H1 (cell line): ENCODE data around the gene C15orf61. TPM values are rescaled to one million over a fixed set of nuclear protein-coding genes. Genes with fewer than 3 reads are reported as not detected.

ENCODE experiments used
- CTCF ChIA-PET: fragments of 300-600 bp; sonication (Branson Sonifier 250); formaldehyde crosslinking; loops from one replicate; lab custom pipeline; 2021; ENCODE audit not compliant: partially characterized antibody; lab: Charles Lee
- POLR2A ChIA-PET: fragments of 300-600 bp; sonication (Branson Sonifier 250); formaldehyde crosslinking; loops from one replicate; lab custom pipeline; 2021; ENCODE audit warnings: inconsistent platforms; ENCODE audit not compliant: partially characterized antibody; lab: Charles Lee
- DNase-seq, 2 experiments: peaks; one replicate each; pipeline versions ENCODE4 v3.0.0 to v3.0.0-alpha.2; 2010 to 2022; ENCODE audit warnings: low spot score in 2 of 2, low read depth in 1 of 2, mixed read lengths in 1 of 2
- FAIRE-seq: peaks from 2 replicates; lab custom pipeline; 2011; peaks lifted over from hg19 to GRCh38; lab: Jason Lieb, UNC
- H2AFZ ChIP-seq: 2 replicates; pipeline ENCODE4 v1.8.1; 2012; ENCODE audit warnings: low read length, inconsistent platforms
- H2AK5ac ChIP-seq: 2 replicates; pipeline ENCODE4 v1.6.1; 2013; ENCODE audit warnings: low read depth, low read length
- H2BK120ac ChIP-seq: replicated peaks from 2 replicates; pipeline ENCODE3; 2013; ENCODE audit warnings: low read depth, low read length, inconsistent platforms
- H2BK12ac ChIP-seq: 2 replicates; pipeline ENCODE4 v1.6.1; 2013; ENCODE audit warnings: low read depth, low read length
- H2BK15ac ChIP-seq: 2 replicates; pipeline ENCODE4 v1.6.1; 2013; ENCODE audit warnings: low read length
- H2BK20ac ChIP-seq: 2 replicates; pipeline ENCODE4 v1.6.1; 2013; ENCODE audit warnings: low read length
- H2BK5ac ChIP-seq: 2 replicates; pipeline ENCODE4 v1.6.1; 2013; ENCODE audit warnings: low read depth, low read length
- H3K14ac ChIP-seq: 2 replicates; pipeline ENCODE4 v1.6.1; 2013; ENCODE audit warnings: inconsistent platforms; ENCODE audit not compliant: insufficient read length
- H3K18ac ChIP-seq: 2 replicates; pipeline ENCODE4 v1.6.1; 2013; ENCODE audit warnings: low read length; ENCODE audit errors: extremely low read depth
- H3K23ac ChIP-seq: 2 replicates; pipeline ENCODE4 v1.6.1; 2013; ENCODE audit warnings: inconsistent platforms; ENCODE audit not compliant: insufficient read length
- H3K23me2 ChIP-seq: 2 replicates; pipeline ENCODE4 v1.6.1; 2013; ENCODE audit warnings: low read depth, low read length
- H3K27ac ChIP-seq: 2 replicates; pipeline ENCODE4 v1.6.1; 2011; ENCODE audit warnings: low read depth, low read length, inconsistent platforms
- H3K27me3 ChIP-seq, 4 experiments: replicated peaks in 1 of 4; 1 replicate in 1 of 4; 2 replicates in 3 of 4; pipeline versions ENCODE4 v1.6.1 to v1.8.1; 2011 to 2013; ENCODE audit warnings: low read length in 3 of 4, mild to moderate bottlenecking in 3 of 4, inconsistent platforms in 2 of 4, mixed read lengths in 2 of 4, moderate library complexity in 1 of 4; ENCODE audit not compliant: control insufficient read depth in 3 of 4, insufficient read depth in 3 of 4; ENCODE audit errors: extremely low read depth in 1 of 4
- H3K36me3 ChIP-seq, 4 experiments: 2 replicates each; pipeline versions ENCODE4 v1.6.1 to v1.8.1; 2011 to 2013; ENCODE audit warnings: mild to moderate bottlenecking in 4 of 4, low read length in 3 of 4, moderate library complexity in 2 of 4, control low read depth in 1 of 4, inconsistent platforms in 1 of 4; ENCODE audit not compliant: insufficient read depth in 4 of 4, control insufficient read depth in 2 of 4
- H3K4ac ChIP-seq: replicated peaks from 2 replicates; pipeline ENCODE3; 2013; ENCODE audit warnings: low read length, low read depth, mixed read lengths, inconsistent platforms; ENCODE audit not compliant: insufficient read length
- H3K4me1 ChIP-seq, 4 experiments: replicated peaks in 1 of 4; 1 replicate in 1 of 4; 2 replicates in 3 of 4; pipeline versions ENCODE4 v1.6.1 to v1.8.1; 2011 to 2013; ENCODE audit warnings: low read length in 3 of 4, inconsistent platforms in 2 of 4, mixed read lengths in 1 of 4; ENCODE audit not compliant: insufficient read depth in 4 of 4, control insufficient read depth in 3 of 4
- H3K4me2 ChIP-seq, 2 experiments: 2 replicates each; pipeline versions ENCODE4 v1.6.1 to v1.8.1; 2011 to 2013; ENCODE audit warnings: low read depth in 2 of 2, low read length in 2 of 2, control low read depth in 1 of 2, inconsistent platforms in 1 of 2, mild to moderate bottlenecking in 1 of 2; ENCODE audit not compliant: insufficient read depth in 1 of 2
- H3K4me3 ChIP-seq, 4 experiments: fragments of 200-600, 300-600 bp in 1 of 4; sonication (generic), shearing (Covaris generic), sonication (Bioruptor Twin) in 1 of 4; 2 replicates each; pipeline versions ENCODE4 v1.5.1 to v1.8.1; 2011 to 2016; ENCODE audit warnings: low read length in 4 of 4, low read depth in 3 of 4, control low read depth in 2 of 4, inconsistent platforms in 2 of 4, mild to moderate bottlenecking in 2 of 4, mixed read lengths in 1 of 4, moderate library complexity in 1 of 4; ENCODE audit not compliant: insufficient read depth in 2 of 4; ENCODE audit errors: extremely low read depth in 1 of 4
- H3K56ac ChIP-seq: replicated peaks from 2 replicates; pipeline ENCODE3; 2013; ENCODE audit warnings: low read depth, mild to moderate bottlenecking, mixed read lengths, low read length, inconsistent platforms; ENCODE audit not compliant: insufficient read length
- H3K79me1 ChIP-seq: 2 replicates; pipeline ENCODE4 v1.6.1; 2013; ENCODE audit warnings: low read depth, low read length, control low read depth
- H3K79me2 ChIP-seq, 2 experiments: 2 replicates each; pipeline versions ENCODE4 v1.6.1 to v1.8.1; 2012 to 2013; ENCODE audit warnings: low read length in 2 of 2, mild to moderate bottlenecking in 2 of 2, inconsistent platforms in 1 of 2; ENCODE audit not compliant: insufficient read depth in 2 of 2, control insufficient read depth in 1 of 2
- H3K9ac ChIP-seq, 4 experiments: replicated peaks in 1 of 4; 1 replicate in 1 of 4; 2 replicates in 3 of 4; pipeline versions ENCODE4 v1.6.1 to v1.8.1; 2011 to 2013; ENCODE audit warnings: low read depth in 3 of 4, low read length in 3 of 4, control low read depth in 2 of 4, mild to moderate bottlenecking in 2 of 4, moderate library complexity in 2 of 4, inconsistent platforms in 1 of 4; ENCODE audit errors: extremely low read depth in 1 of 4
- H3K9me3 ChIP-seq, 2 experiments: 2 replicates each; pipeline versions ENCODE4 v1.6.1 to v1.8.1; 2012 to 2013; ENCODE audit warnings: mild to moderate bottlenecking in 2 of 2, moderate library complexity in 2 of 2, control low read depth in 1 of 2, inconsistent platforms in 1 of 2, low read depth in 1 of 2, low read length in 1 of 2, mixed read lengths in 1 of 2; ENCODE audit not compliant: insufficient read depth in 2 of 2
- H4K20me1 ChIP-seq, 2 experiments: replicated peaks in 1 of 2; 2 replicates each; pipeline versions ENCODE3 to v1.8.1; 2011 to 2013; ENCODE audit warnings: inconsistent platforms in 2 of 2, low read length in 2 of 2, mild to moderate bottlenecking in 1 of 2; ENCODE audit not compliant: insufficient read depth in 2 of 2, control insufficient read depth in 1 of 2
- H4K5ac ChIP-seq: 2 replicates; pipeline ENCODE4 v1.6.1; 2013; ENCODE audit warnings: low read length, low read depth, mixed read lengths, inconsistent platforms; ENCODE audit not compliant: insufficient read length
- H4K8ac ChIP-seq: 2 replicates; pipeline ENCODE4 v1.8.0; 2013; ENCODE audit warnings: mild to moderate bottlenecking, moderate library complexity, low read length, inconsistent platforms; ENCODE audit not compliant: insufficient read depth; ENCODE audit errors: extremely low read depth
- H4K91ac ChIP-seq: replicated peaks from 2 replicates; pipeline ENCODE3; 2013; ENCODE audit warnings: low read length, mixed read lengths, inconsistent platforms; ENCODE audit not compliant: insufficient read length
- BCL11A ChIP-seq, 2 experiments: IDR thresholded peaks; one replicate each; pipeline ENCODE4 v1.6.1; 2011; ENCODE audit warnings: low read depth in 2 of 2, low read length in 2 of 2, mild to moderate bottlenecking in 2 of 2
- E2F6 ChIP-seq: IDR thresholded peaks from 2 replicates; pipeline ENCODE4 v1.6.1; 2012; ENCODE audit warnings: inconsistent platforms
- GABPA ChIP-seq: IDR thresholded peaks from 2 replicates; pipeline ENCODE4 v1.6.1; 2011; ENCODE audit warnings: mild to moderate bottlenecking, low read length, moderate library complexity, borderline replicate concordance; ENCODE audit not compliant: insufficient read depth
- JUN ChIP-seq: IDR thresholded peaks from 2 replicates; pipeline ENCODE4 v1.6.1; 2011; ENCODE audit warnings: low read depth, mild to moderate bottlenecking, improper control_type of control experiment, low read length
- NANOG ChIP-seq: IDR thresholded peaks from 2 replicates; pipeline ENCODE4 v1.6.1; 2011; ENCODE audit warnings: low read length, low read depth, mild to moderate bottlenecking, inconsistent platforms; ENCODE audit not compliant: insufficient read depth, poor library complexity, severe bottlenecking
- POLR2A ChIP-seq, 2 experiments: IDR thresholded peaks; 1 replicate in 1 of 2; 2 replicates in 1 of 2; pipeline ENCODE4 v1.6.1; 2011; ENCODE audit warnings: low read depth in 2 of 2, low read length in 2 of 2, mild to moderate bottlenecking in 2 of 2; ENCODE audit errors: control extremely low read depth in 1 of 2
- POU5F1 ChIP-seq: IDR thresholded peaks from 2 replicates; pipeline ENCODE4 v1.6.1; 2011; ENCODE audit warnings: low read depth, mild to moderate bottlenecking, low read length, moderate library complexity
- SP1 ChIP-seq: IDR thresholded peaks from 2 replicates; pipeline ENCODE4 v1.6.1; 2011; ENCODE audit warnings: low read depth, low read length
- SP2 ChIP-seq: IDR thresholded peaks from 2 replicates; pipeline ENCODE4 v1.6.1; 2012; ENCODE audit warnings: mild to moderate bottlenecking, low read length, inconsistent platforms
- SUZ12 ChIP-seq: fragments of 200-600 bp; sonication (generic); IDR thresholded peaks from 2 replicates; pipeline ENCODE4 v1.6.1; 2012; ENCODE audit warnings: mild to moderate bottlenecking, inconsistent platforms, low read length, moderate library complexity, mixed read lengths
- USF2 ChIP-seq: IDR thresholded peaks from 2 replicates; pipeline ENCODE4 v1.6.1; 2011; ENCODE audit warnings: low read length, improper control_type of control experiment
- WGBS, 2 experiments: shearing (Covaris generic) in 1 of 2; methylation state at CpG; one replicate each; pipeline versions ENCODE4 v1.1.6 to v1.1.7; 2013 to 2015; ENCODE audit warnings: low lambda C conversion rate in 2 of 2, mixed read lengths in 2 of 2, inconsistent platforms in 1 of 2, low coverage in 1 of 2, missing lambda C conversion rate in 1 of 2; ENCODE audit not compliant: insufficient replicate concordance in 2 of 2, insufficient coverage in 1 of 2, insufficient read length in 1 of 2; ENCODE audit errors: extremely low coverage in 1 of 2, missing lambda C conversion rate in 1 of 2; 5-methylcytosine and 5-hydroxymethylcytosine counted together
- polyA plus RNA-seq, 7 experiments: library from polyadenylated mRNA; depleted of rRNA in 3 of 7; stranded (reverse) in 5 of 7; unstranded in 2 of 7; fragments of >200 nt in 5 of 7; fragments of 200-250 nt in 2 of 7; gene quantifications; 1 replicate in 5 of 7; 2 replicates in 1 of 7; 4 replicates in 1 of 7; pipeline versions ENCODE4 v1.2.1 to v1.2.3, GENCODE V29; 2011 to 2013; ENCODE audit warnings: missing spikeins in 2 of 7, mixed read lengths in 2 of 7
- total RNA-seq: library from RNA; stranded (reverse); fragmentation: NEBNext Ultra II Directional; extraction: Animal tissue kit (Norgen Biotek cat#: 25700); gene quantifications from 2 replicates; pipeline ENCODE4 v1.2.1, GENCODE V29; 2021

Gene C15orf61
- total and polyA plus RNA-seq, 2 of the 8 experiments (the other 6 are each of a cell fraction or from before 2014, with no cell fraction given) = 1.7 to 2.0 TPM

- no peak overlapping the region; the same call in 1 of the 2 replicates for H2BK20ac ChIP-seq
- H3K4ac ChIP-seq = no peak overlapping the region
- POLR2A ChIA-PET = interaction anchor here (0.7 to 1.7 kb wide), 6 partner anchors 9 to 667 kb away, joined by 3 to 5 read pairs (median 4); no protein-coding TSS in a partner anchor
- H2BK120ac ChIP-seq = peak overlapping the region; percentile 61
- H2BK12ac ChIP-seq = no peak overlapping the region; the same call in 1 of the 2 replicates
- H4K8ac ChIP-seq = no peak overlapping the region
- no peak overlapping the region for H3K18ac ChIP-seq
- no peaks in the 10 kb centered on the region for H4K20me1 ChIP-seq
- no peak overlapping the region for H4K91ac ChIP-seq
- H2AK5ac ChIP-seq = no peak overlapping the region; the same call in 1 of the 2 replicates
- H3K27ac ChIP-seq = no peak overlapping the region
- no peak overlapping the region for H4K5ac ChIP-seq
- no peak overlapping the region for H2BK15ac ChIP-seq
- FAIRE-seq (no peak), DNase-seq (no peak)
- 68% methylated on average over 2 of the region's 2 CpGs; no CpG with 5 or more reads in 1 of the 2 experiments for WGBS, 2 experiments
- H3K79me1 ChIP-seq = peaks cover 2% of the 10 kb centered on the region; the same call in 1 of the 2 replicates
- no peak overlapping the region for H2AFZ ChIP-seq
- H3K79me2 ChIP-seq = no peaks in the 10 kb centered on the region
- no peak overlapping the region for H3K14ac ChIP-seq
- H3K23me2 ChIP-seq = no peaks in the 10 kb centered on the region
- no peak overlapping the region for H3K56ac ChIP-seq
- peak overlapping the region in 1 of 2 experiments; percentile 62; a peak in 2 of 4 replicates for H3K4me2 ChIP-seq
- H2BK5ac ChIP-seq = no peak overlapping the region
- H3K9ac ChIP-seq = no peak overlapping the region
- no peak overlapping the region for H3K23ac ChIP-seq
- H3K27me3 ChIP-seq = no peaks in the 10 kb centered on the region; a peak in 1 of 7 replicates
- peaks cover 0 to 8% (median 2%) of the 10 kb centered on the region in 4 experiments; a peak in 3 of 8 replicates for H3K36me3 ChIP-seq
- no peak overlapping the region for H3K4me3 ChIP-seq
- CTCF ChIA-PET = interaction anchor here (1.0 to 2.0 kb wide), 4 partner anchors 10 to 672 kb away, joined by 3 to 8 read pairs (median 4); no protein-coding TSS in a partner anchor
- H3K4me1 ChIP-seq = peaks cover 1 to 18% (median 6%) of the 10 kb centered on the region in 4 experiments
- H3K9me3 ChIP-seq = no peaks in the 10 kb centered on the region
- TF ChIP-seq SP2 (no peak), POU5F1 (no peak), SP1 (no peak), NANOG (no peak), E2F6 (no peak), SUZ12 (no peak), POLR2A (IDR thresholded peaks at IDR 0.05; ENCODE audit: control extremely low read depth in 1 of 2, low read depth in 2 of 2, low read length in 2 of 2) (no peak), JUN (no peak), USF2 (no peak), GABPA (no peak), BCL11A (IDR thresholded peaks at IDR 0.05; ENCODE audit: low read depth in 2 of 2, low read length in 2 of 2) (no peak)
Measured at GRCh38 chr15:67548236-67548852, 27.4 kb downstream of the C15orf61 start.
